Mesendoderm (in vitro differentiated cells): ENCODE measurements around the gene TEP1.

Experiments
- DNase-seq: peaks from one replicate; pipeline ENCODE4 v3.0.0; 2013
- H2AK5ac ChIP-seq: 2 replicates; pipeline ENCODE4 v1.6.1; 2013; ENCODE audit warnings: low read length, inconsistent platforms
- H2BK120ac ChIP-seq: 2 replicates; pipeline ENCODE4 v1.6.1; 2013; ENCODE audit warnings: low read depth, mild to moderate bottlenecking, low read length, moderate library complexity, mixed read lengths
- H2BK15ac ChIP-seq: replicated peaks from 2 replicates; pipeline ENCODE4 v1.6.1; 2013; ENCODE audit warnings: low read depth, mild to moderate bottlenecking, moderate library complexity
- H2BK5ac ChIP-seq: 2 replicates; pipeline ENCODE4 v1.6.1; 2013; ENCODE audit warnings: low read length, inconsistent platforms
- H3K18ac ChIP-seq: 2 replicates; pipeline ENCODE4 v1.6.1; 2013; ENCODE audit warnings: mild to moderate bottlenecking, low read length, mixed read lengths
- H3K23ac ChIP-seq: one replicate; pipeline ENCODE4 v1.6.1; 2013; ENCODE audit warnings: low read length
- H3K27ac ChIP-seq: 2 replicates; pipeline ENCODE4 v1.5.1; 2013; ENCODE audit warnings: low read depth, mild to moderate bottlenecking, inconsistent platforms, low read length, moderate library complexity
- H3K27me3 ChIP-seq: 2 replicates; pipeline ENCODE4 v1.6.1; 2013; ENCODE audit warnings: low read length, control low read depth, mild to moderate bottlenecking, inconsistent platforms; ENCODE audit not compliant: insufficient read depth, poor library complexity
- H3K36me3 ChIP-seq: 2 replicates; pipeline ENCODE4 v1.6.1; 2013; ENCODE audit warnings: low read length, inconsistent platforms; ENCODE audit not compliant: control insufficient read depth, insufficient read depth
- H3K4ac ChIP-seq: one replicate; pipeline ENCODE4 v1.6.1; 2013; ENCODE audit warnings: low read depth, mild to moderate bottlenecking, low read length, moderate library complexity
- H3K4me1 ChIP-seq: 2 replicates; pipeline ENCODE4 v1.6.1; 2013; ENCODE audit warnings: low read depth, low read length, inconsistent platforms; ENCODE audit not compliant: control insufficient read depth
- H3K4me2 ChIP-seq: 2 replicates; pipeline ENCODE4 v1.6.1; 2013; ENCODE audit warnings: low read length
- H3K4me3 ChIP-seq: 2 replicates; pipeline ENCODE4 v1.5.1; 2013; ENCODE audit warnings: mild to moderate bottlenecking, low read length
- H3K56ac ChIP-seq: one replicate; pipeline ENCODE4 v1.6.1; 2013; ENCODE audit warnings: low read length
- H3K79me1 ChIP-seq: 2 replicates; pipeline ENCODE4 v1.6.1; 2013; ENCODE audit warnings: low read length, inconsistent platforms
- H3K79me2 ChIP-seq: 2 replicates; pipeline ENCODE4 v1.6.1; 2013; ENCODE audit warnings: mild to moderate bottlenecking, low read length; ENCODE audit not compliant: control insufficient read depth, insufficient read depth
- H3K9ac ChIP-seq: 2 replicates; pipeline ENCODE4 v1.6.1; 2013; ENCODE audit warnings: low read length, inconsistent platforms
- H4K5ac ChIP-seq: one replicate; pipeline ENCODE4 v1.6.1; 2013; ENCODE audit warnings: low read length
- H4K8ac ChIP-seq: one replicate; pipeline ENCODE4 v1.6.1; 2013; ENCODE audit warnings: low read depth, mild to moderate bottlenecking, control low read depth, low read length, moderate library complexity
- WGBS: extraction: QIAGEN DNeasy Blood & Tissue Kit; methylation state at CpG from one replicate; pipeline ENCODE4 v1.1.7; 2013; ENCODE audit warnings: low lambda C conversion rate, missing lambda C conversion rate; ENCODE audit not compliant: insufficient coverage; ENCODE audit errors: extremely low coverage; 5-methylcytosine and 5-hydroxymethylcytosine counted together

The TEP1 gene

DNA sequence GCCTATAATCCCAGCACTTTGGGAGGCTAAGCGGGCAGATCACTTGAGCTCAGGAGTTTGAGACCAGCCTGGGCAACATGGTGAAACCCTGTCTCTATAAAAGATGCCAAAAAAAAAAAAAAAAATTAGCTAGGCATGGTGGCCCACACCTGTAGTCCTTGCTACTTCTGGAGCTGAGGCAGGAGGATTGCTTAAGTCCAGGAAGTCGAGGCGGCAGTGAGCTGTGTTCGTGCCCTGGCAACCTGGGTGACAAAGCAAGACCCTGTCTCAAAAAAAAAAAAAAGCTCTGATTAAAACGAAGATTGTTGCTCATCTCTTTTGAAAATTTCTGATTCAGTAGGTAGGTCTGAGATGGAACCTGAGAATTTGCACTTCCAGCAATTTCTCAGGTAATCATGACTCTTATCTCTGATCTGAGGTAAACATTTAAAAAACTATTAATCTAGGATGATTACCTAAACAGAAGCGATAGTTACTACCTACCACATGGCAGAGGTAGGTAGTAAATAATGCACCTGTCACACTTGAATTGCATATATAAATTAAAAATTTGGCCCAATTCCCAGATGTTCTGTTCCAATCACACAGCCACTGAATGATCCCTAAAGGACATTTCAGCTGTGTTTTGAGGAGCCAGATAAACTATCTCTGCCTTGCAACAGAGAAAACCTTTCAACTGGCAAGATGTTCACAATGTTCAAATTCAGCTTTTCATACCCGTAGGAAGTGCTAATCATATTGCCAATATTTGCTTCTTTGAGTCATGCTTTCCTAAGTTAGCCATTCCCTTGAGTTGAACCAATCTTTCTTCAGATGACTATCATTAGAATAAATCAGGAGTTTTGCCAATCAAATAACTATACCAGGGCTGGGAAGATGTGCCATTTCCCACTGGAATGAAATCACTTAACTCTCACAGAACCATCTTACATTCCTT lies 4.2 kb upstream of the TEP1 start:
- Histone ChIP-seq H3K79me2 (no peaks in the 10 kb centered on the region), H2BK15ac (no peak overlapping the region), H3K27ac (no peak overlapping the region), H3K4ac (no peak overlapping the region), H3K56ac (no peak overlapping the region), H3K4me2 (no peak overlapping the region), H3K4me1 (no peaks in the 10 kb centered on the region), H3K18ac (no peak overlapping the region), H3K23ac (no peak overlapping the region), H2BK5ac (no peak overlapping the region), H4K8ac (no peak overlapping the region), H3K36me3 (no peaks in the 10 kb centered on the region), H4K5ac (no peak overlapping the region), H2BK120ac (no peak overlapping the region), H2AK5ac (no peak overlapping the region), H3K4me3 (no peak overlapping the region), H3K79me1 (no peaks in the 10 kb centered on the region), H3K27me3 (no peaks in the 10 kb centered on the region), H3K9ac (no peak overlapping the region)
- no peak for DNase-seq
- WGBS = no CpG with 5 or more reads among the region's 7 CpGs

DNA sequence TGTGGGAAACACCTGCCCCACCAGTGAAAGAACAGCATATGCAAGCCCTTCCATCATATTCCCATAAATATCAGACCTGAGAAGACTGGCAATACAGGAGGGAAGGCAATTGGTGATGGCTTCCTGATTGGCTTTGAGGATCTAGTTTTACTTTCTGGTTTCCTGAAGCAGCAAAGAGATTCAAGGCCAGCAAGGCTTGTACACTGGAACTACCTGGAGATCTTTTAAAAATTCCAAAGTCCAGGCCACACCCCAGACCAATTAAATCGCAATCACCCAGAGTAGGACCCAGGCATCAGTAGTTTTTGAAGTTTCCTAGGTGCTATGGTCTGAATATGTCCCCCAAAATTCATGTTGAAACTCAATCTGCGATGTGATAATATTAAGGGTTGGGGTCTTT lies 2.9 kb upstream of the TEP1 start:
- DNase-seq = no peak
- Histone ChIP-seq H3K9ac (no peak overlapping the region), H3K36me3 (no peaks in the 10 kb centered on the region), H3K4ac (no peak overlapping the region), H3K79me1 (peaks cover 2% of the 10 kb centered on the region), H4K8ac (no peak overlapping the region), H3K18ac (no peak overlapping the region), H3K27ac (no peak overlapping the region), H4K5ac (no peak overlapping the region), H3K4me3 (no peak overlapping the region), H3K27me3 (no peaks in the 10 kb centered on the region), H2BK15ac (no peak overlapping the region), H2BK120ac (no peak overlapping the region), H3K4me1 (no peaks in the 10 kb centered on the region), H3K56ac (no peak overlapping the region), H3K4me2 (no peak overlapping the region), H3K79me2 (peaks cover 2% of the 10 kb centered on the region), H2BK5ac (no peak overlapping the region), H2AK5ac (no peak overlapping the region), H3K23ac (no peak overlapping the region)
- no CpG with 5 or more reads among the region's 2 CpGs for WGBS

DNA sequence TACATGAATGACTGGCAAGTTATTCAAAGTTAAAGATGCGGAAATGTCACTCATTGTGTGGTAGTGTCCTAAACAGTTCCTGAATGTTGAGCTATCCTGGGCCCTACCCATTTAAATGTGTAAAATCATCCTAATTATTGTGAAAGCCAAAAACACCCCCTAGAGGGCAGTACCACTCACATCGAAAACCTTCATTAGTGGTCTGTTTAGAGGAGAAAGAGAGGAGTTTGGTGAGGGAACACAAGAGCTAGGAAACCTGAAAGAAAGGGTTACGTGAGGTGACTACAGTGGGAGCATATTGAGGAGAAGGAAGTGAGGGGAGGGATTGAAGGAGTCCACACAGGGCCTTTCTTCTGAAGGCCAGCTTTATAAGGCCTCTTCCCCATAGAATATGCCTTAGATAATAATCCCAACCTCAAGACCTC lies 2.5 kb upstream of the TEP1 start:
- H4K5ac ChIP-seq = no peak overlapping the region
- WGBS = no CpG with 5 or more reads among the region's 3 CpGs
- no peaks in the 10 kb centered on the region for H3K36me3 ChIP-seq
- no peaks in the 10 kb centered on the region for H3K27me3 ChIP-seq
- H3K4me1 ChIP-seq = no peaks in the 10 kb centered on the region
- no peak overlapping the region for H2AK5ac ChIP-seq
- H3K23ac ChIP-seq = no peak overlapping the region
- H2BK120ac ChIP-seq = no peak overlapping the region
- no peak overlapping the region for H3K27ac ChIP-seq
- peak; percentile 77 for DNase-seq
- no peak overlapping the region for H2BK15ac ChIP-seq
- no peak overlapping the region for H3K4me2 ChIP-seq
- H3K79me2 ChIP-seq = peaks cover 2% of the 10 kb centered on the region
- H3K4ac ChIP-seq = no peak overlapping the region
- no peak overlapping the region for H4K8ac ChIP-seq
- H3K56ac ChIP-seq = no peak overlapping the region
- H3K79me1 ChIP-seq = peaks cover 2% of the 10 kb centered on the region
- no peak overlapping the region for H3K9ac ChIP-seq
- H3K18ac ChIP-seq = no peak overlapping the region
- no peak overlapping the region for H2BK5ac ChIP-seq
- H3K4me3 ChIP-seq = no peak overlapping the region

DNA sequence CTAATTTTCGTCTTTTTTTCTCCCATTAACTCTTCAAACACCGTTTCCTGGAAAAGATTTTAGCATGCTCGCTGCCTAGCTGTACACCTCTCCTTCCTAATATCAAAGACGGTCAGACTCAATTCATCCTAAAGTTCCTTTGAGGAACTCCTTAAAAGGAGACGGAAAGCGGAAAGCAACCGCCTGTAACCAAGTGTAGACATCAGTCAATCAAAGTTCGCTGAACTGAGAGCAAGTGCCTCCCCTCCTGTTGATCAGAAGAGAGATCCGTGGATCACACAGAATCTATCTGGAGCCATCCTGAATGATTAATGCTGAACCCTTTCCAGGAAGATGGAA lies 412 bp upstream of the TEP1 start:
- DNase-seq = peak; percentile 29
- H3K27ac ChIP-seq = peak overlapping the region; percentile 92
- no peak overlapping the region for H3K4ac ChIP-seq
- H3K9ac ChIP-seq = peak overlapping the region; percentile 83
- H3K23ac ChIP-seq = no peak overlapping the region
- peak overlapping the region; percentile 97 for H2BK15ac ChIP-seq
- H4K8ac ChIP-seq = peak overlapping the region; percentile 76
- H3K4me1 ChIP-seq = no peaks in the 10 kb centered on the region
- H3K79me1 ChIP-seq = peaks cover 3% of the 10 kb centered on the region
- H2BK120ac ChIP-seq = no peak overlapping the region
- H3K18ac ChIP-seq = peak overlapping the region; percentile 73
- no peak overlapping the region for H2BK5ac ChIP-seq
- H3K4me3 ChIP-seq = peak overlapping the region; percentile 65
- no peak overlapping the region for H2AK5ac ChIP-seq
- no CpG with 5 or more reads among the region's 9 CpGs for WGBS
- H3K27me3 ChIP-seq = no peaks in the 10 kb centered on the region
- peak overlapping the region; percentile 33 for H4K5ac ChIP-seq
- H3K36me3 ChIP-seq = no peaks in the 10 kb centered on the region
- peak overlapping the region; percentile 91 for H3K56ac ChIP-seq
- peak overlapping the region; percentile 76 for H3K4me2 ChIP-seq
- peaks cover 2% of the 10 kb centered on the region for H3K79me2 ChIP-seq

DNA sequence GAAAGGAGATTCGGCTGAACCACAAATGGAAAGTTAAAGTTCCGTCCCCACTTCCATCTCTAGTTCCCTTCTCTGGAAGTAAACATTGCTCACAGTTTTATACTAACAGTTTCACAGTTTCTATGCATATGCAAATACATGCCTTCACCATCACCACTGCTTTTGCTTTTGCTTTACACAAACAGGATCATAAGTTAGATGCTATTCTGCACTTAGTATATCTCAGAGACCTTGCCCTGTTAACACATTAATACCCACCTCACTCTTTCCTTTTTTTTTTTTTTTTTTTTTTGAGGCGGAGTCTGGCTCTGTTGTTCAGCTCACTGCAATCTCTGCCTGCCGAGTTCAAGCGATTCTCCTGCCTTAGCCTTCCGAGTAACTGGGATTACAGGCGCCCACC lies 890 bp downstream of the TEP1 start:
- H3K9ac ChIP-seq = peak overlapping the region; percentile 83
- no CpG with 5 or more reads among the region's 7 CpGs for WGBS

More for the DNA sequence above, 890 bp downstream of the TEP1 start:
- Histone ChIP-seq H2AK5ac (no peak overlapping the region), H3K56ac (peak overlapping the region; percentile 91), H3K27ac (peak overlapping the region; percentile 92), H3K4me2 (peak overlapping the region; percentile 61), H4K5ac (no peak overlapping the region), H3K4me3 (peak overlapping the region; percentile 65), H4K8ac (no peak overlapping the region), H3K4me1 (no peaks in the 10 kb centered on the region), H3K23ac (no peak overlapping the region), H3K18ac (no peak overlapping the region), H3K79me1 (peaks cover 3% of the 10 kb centered on the region), H2BK5ac (no peak overlapping the region), H2BK120ac (no peak overlapping the region), H3K4ac (no peak overlapping the region), H3K27me3 (no peaks in the 10 kb centered on the region), H3K36me3 (peaks cover 2% of the 10 kb centered on the region), H3K79me2 (peaks cover 2% of the 10 kb centered on the region), H2BK15ac (no peak overlapping the region)
- DNase-seq = no peak
